Ramos (cell line): ENCODE measurements around the gene RNF225.
"Not testable (repeated sequence)": the region's sequence is repeated elsewhere in the genome, so short reads cannot be mapped to it uniquely, and the experiment has no call there.

Experiments used
- in situ Hi-C: fragments of 300-500 bp; cut with MboI; formaldehyde crosslinking; loops from one replicate; pipeline ENCODE4 v1.14.3; 2022; ENCODE audit warnings: low sequenced_read_pairs; ENCODE audit not compliant: unreplicated experiment

RNF225 gene

DNA sequence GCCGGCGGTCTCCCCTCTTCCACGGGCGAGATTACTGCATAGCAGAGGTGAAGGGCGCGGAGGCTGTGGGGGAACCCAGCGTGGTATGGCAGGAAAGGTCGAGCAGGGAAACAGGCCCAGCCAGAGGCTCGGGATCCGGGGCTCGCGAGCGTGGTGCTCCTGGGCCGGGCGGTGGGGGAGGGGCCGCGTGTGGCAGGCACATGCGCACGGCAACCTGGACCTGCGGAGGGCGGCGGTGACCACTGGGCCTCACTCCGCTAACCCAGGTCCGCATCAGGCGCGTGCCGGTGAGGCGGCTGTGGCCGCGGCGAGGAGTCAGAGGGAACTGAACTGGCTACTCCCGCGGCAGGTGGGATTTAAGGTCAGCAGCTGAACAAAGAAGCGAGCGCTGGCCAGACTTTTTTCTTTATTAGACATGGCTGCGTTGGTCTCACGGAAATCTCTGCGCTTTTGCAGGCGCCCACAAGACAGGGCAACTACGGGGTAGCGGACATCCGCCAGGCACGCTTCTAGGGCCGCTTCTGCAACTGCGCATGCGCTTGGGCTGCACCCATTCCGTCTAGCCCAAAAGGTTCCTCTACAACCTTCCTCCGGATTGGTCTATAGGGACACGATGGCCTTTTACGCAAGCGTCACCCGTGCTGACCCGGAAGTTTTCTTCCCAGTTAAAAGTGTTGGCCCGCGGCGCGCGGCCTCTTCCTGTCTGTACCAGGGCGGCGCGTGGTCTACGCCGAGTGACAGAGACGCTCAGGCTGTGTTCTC, 8.7 kb upstream of the RNF225 start, which contains the start of gene RPS5:
RPS5 (plus strand) TSS at position 694 of the 762 bp plus-strand sequence. CDS start 869 bp downstream, outside the sequence.
- in situ Hi-C loops = no loop called here

DNA sequence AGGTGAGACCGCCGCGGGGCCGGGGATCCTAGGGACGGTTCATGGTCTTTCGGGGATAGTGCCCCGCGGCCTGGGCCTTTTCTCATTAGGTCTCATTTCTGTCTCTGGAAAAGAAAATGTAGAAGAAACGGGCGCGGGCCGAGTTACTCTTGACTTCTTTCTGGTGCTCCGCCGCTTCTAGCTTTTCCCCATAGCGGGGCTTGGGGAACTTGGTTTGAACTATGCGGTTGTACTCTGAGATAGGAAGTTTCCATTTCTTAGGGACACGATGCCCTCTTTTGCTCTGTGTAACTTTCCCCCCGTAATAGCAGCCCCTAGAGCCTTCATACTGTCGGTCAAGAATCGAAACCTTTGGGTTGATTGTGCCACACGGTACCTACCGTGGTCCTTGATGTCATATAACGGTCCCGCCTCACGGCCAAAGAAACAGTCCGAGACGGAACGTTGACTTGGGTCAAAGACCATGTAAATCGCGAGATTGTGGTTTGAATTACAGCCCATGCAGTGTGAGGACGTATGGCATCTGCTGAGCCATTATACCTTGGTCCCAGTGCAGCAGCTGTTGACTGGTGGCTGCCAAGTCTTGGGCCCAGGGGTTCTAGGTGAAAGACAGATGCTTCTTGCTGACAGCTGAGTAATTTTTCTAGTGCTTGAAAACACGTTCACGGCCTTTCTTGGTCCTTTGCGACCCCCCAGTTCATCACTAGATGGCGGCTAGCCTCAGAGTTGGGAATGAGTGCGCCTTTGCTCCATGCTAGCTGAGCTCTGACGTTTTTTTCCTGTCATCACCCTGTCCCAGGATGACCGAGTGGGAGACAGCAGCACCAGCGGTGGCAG, 7.9 kb upstream of the RNF225 start:
- in situ Hi-C loops = no loop called here

DNA sequence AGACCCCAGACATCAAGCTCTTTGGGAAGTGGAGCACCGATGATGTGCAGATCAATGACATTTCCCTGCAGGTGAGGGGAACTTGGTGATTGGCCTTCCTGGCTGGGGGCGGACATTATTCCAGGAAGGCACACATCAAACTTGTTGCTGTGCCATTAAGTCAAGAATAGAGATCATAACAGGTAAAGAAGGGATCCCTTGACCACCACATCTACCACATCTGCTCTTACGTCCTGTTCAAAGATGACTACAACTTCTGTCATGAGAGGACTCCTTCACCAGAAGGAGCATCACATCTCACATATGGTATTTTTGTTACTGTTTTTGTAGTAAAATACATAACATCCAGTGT, 7.3 kb upstream of the RNF225 start:
- in situ Hi-C loops = no loop called here

DNA sequence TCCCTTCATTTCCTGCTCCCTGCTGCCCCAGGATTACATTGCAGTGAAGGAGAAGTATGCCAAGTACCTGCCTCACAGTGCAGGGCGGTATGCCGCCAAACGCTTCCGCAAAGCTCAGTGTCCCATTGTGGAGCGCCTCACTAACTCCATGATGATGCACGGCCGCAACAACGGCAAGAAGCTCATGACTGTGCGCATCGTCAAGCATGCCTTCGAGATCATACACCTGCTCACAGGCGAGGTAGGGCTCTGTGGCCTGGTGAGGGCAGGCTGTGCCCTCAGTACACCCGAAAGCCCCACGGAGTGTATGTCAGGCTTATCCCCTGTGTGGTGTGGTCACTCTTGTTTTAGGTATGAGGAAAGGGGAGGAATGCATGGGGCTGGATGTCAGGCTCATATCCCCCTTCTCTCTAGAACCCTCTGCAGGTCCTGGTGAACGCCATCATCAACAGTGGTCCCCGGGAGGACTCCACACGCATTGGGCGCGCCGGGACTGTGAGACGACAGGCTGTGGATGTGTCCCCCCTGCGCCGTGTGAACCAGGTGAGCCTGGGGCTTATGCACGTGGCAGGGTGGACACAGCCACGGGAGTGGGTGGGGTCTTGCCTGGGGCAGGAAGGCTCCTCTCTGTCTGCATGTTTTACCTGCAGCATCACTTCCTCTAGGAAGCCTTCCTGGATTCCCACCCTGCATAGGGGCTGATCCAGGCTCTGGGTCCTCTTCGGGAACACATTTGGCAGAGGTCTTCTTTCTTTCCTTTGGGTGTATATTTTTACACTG, 2.3 kb upstream of the RNF225 start:
- in situ Hi-C loops = no loop called here

DNA sequence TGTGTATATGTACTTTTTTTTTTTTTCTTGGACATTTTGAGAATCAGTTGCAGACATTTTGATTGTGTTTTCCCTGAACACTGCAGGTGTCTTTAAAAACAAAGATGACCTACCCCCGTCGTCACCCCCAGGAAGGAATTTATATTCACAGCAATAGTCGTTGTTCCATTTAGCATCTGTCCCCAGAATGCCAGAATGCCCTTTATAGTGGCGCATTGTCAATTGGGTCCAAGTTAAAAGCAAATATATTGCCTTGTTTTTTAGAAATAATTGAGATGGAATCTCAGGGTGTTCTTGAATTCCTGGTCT, 1.8 kb upstream of the RNF225 start:
- in situ Hi-C loops = no loop called here

DNA sequence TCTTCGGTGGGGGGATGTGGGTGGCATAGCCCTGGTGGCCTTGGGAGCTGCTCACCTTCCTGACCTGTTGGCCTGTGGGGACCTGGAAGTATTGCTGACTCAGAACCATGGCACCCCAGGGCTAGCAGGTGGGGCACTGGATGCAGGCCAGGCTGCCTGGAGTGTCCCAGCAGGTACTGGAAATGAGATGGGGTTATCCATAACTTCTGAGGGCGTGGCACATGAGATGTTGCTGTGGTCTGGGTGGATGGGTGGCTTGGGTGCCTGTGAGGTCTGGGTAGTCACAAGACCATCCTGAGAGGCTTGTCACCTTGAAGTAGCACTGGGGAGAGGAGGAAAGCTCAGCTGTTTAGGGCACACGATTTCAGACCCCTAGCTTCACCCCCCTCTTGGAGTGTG, 636 bp upstream of the RNF225 start:
- in situ Hi-C loops = no loop called here

DNA sequence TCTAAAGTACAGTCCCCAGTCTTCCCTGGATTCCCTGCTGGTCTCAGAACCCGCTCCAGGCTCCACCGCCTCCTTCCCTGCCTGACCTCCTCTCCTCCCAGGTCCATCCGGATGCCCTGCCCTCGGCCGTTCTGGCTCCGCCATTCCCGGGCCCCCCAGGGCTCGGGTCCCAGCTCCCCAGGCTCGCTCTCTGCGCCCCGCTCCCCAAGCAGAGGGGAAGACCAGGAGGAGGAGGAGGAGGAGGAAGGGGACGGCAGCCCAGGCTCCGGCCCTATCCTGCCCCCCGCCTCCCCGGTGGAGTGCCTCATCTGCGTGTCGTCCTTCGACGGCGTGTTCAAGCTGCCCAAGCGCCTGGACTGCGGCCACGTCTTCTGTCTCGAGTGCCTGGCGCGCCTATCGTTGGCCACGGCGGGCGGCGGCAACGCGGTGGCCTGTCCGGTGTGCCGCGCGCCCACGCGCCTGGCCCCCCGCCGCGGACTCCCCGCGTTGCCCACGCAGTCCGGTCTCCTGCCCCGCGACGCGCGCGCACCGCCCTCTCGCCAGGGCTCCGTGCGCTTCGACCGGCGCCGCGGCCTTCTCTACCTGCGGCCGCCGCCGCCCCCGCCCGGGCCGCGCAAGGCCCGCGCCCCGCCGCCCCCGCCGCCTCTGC, 647 bp downstream of the RNF225 start:
- in situ Hi-C loops = no loop called here

DNA sequence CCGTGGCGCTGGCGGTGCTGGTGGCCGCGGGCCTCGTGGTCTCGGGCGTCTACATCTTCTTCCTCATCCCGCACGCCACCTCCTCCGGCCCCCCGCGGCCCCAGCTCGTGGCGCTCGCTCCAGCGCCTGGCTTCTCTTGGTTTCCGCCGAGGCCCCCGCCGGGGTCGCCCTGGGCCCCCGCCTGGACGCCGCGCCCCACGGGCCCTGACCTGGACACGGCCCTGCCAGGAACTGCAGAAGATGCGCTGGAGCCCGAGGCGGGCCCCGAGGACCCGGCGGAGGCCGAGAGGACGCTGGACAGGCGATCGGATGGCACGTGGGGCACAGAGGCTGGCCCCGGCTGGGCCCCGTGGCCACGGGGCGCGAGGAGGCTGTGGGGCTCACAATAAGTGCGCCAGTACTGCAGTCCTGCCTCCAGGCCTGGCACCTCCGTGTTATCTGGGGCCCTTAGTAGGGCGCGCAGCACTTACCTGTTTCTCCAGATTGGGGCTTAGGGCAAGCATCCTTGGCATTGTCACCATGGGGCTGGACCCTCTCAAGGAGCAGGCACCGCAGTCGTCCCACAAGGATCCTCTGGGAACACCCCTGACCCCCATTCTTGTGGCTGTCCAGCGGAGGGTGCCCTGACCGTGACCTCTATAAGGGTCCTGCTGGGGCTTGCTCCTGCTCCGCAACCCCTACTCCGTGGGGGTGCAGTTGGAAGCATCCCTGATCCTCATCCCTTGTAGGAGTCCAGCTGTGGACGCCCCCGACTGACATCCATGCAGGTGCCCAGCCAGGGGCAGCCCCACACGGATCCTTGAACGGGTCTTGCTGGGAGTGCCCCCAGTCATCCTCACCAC, 1.5 kb downstream of the RNF225 start:
- in situ Hi-C loops = no loop called here

DNA sequence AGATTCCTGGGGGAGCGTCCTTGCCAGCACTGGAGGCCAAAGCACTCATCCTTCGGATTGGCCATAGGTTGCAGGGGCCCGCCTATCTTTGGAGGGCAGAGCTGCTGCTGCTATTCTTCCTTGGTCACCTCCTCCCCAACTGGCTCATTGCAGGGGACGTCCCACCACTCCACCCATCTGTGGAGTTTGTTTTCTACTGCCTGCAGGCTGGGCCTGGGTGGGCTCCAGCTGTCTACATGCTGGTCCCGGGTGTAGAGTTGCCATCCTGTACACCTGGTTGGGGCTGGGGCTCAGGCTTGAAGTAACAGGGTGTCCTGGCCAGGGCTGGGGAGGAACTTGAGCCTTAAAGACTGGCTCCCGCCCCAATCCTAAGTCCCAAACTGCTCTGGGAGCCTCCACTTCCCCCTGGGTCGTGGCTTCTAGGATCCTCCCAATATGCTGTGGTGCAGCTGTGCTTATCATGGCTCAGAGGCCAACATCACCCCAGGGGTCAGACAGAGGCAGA, 2.1 kb downstream of the RNF225 start:
- in situ Hi-C loops = no loop called here

DNA sequence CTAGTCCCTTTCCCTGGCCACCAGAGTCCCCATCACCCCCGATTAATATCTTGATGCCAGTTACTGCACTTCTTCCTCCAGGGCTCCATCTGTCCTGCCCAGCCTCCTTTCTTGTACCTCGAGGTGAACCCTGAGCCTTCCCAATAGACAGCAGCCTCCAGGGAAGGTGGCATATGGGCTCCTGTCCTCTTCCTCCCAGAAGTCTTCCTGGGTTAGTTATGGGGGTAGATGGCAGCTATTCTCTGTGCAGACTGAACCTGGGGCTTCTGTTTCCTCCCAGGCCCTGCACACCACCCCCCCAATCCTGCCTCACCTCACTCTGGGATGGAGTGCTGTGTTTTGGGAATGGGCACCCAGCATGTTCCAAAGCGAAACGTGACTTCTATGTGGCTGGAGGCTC, 2.6 kb downstream of the RNF225 start:
- in situ Hi-C loops = no loop called here

DNA sequence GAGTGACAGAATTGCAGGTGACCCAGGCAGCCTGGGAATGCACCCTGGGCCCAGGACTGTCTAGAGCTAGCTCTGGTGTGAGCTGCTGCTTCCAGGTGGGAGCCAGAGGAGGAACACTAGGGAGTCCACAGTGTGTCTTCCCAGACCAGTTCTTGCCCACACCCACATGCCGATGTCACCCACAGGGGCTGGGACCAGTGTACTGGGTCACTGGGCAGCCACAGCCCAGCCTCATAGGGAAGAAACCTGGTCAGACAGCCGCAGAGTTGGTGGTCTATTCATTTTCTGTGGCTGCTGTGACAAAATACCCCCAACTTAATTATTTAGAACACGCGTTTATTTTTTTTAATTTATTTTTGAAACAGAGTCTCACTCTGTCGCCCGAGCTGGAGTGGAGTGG, 3.1 kb downstream of the RNF225 start:
- in situ Hi-C loops = no loop called here

DNA sequence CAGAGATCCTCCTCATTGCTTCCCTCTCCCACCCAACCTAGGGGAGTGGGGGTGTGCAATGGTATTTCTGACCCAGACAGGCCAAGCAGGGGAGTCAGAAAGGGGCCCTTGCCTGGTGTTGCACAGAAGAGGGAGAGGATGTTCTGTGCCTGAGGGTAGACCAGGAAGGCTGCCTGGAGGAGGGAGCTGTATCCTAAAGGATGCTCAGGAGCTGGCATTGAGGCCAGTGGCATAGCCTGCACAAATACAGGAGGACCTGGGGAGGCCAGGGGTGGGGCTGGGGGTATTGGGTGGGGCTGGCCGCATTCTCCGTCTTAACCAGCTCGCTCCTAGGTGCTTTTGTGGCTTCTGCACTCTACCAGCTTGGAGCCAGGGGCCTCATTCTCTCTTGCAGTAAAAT, 4.4 kb downstream of the RNF225 start:
- in situ Hi-C loops = no loop called here

DNA sequence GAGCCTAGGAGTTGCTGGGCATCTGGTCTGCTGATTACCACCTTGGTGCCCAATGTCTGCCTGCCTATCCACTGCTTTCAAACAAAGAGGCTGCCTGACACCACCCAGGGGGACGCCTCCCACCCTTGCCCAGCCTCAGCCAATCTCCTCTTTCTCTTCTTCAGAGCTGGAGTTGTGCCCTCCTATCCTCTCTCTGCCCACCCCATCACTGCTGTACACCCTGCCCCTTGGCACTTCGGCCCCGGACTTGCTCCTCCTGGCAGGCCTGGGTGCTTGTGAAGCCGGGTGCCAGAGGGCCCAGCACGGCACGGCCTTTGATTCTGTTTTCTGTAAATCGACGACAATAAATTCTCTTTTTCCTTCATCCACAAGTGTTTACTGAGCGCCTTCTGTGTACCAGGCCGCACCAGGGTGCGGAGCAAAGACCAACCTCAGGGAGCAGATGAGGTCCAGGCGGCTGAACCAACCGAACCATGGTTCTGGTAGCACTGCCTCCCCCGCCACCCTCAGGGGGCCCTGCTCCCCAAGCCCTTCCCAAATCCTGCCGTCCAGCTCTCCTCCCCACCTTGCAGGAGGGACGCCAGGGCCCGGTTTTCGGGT, 5.0 kb downstream of the RNF225 start:
- in situ Hi-C loops = no loop called here

DNA sequence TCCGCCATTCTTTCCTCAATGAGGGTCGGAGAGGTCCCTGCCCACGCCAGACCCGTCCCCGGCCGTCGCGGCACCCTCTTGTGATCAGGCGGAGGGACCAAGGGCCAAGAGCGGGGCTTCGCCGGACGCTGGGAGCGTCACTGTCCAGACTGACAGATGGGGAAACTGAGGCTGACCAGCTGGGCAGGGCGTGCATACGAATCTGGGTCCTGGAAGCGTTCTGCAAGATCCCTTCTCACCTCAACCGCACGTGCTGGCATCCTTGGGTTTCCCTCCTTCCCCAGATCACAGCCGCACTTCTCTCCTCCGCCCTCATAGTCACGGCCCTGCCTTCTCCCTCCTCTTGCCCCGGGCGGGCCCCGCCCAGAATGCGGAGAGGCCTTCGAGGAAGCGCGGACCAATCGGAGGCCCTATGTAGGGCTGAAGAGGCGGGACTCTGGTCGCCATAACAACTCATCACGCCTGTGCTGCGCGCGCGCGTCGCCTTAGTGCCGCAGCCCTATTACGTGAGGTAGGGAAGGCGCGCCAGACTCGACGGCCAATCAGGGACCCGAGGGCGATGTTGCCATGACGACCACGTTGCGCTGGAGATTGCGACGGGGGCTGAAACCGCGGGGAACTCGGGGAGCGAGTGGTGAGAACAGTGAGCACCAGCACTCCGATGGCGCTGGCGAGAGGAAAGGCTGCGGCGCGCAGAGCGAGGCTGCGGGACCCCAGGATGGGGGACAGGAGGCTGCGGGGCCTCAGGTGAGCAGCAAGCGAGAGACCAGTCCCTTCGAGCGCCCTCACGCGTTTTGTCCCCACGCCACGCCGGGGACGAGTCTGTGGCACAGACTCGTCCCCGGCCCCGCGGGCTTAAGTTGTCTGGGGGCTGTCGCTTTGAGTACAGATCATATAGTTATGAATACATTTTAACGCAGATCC, 5.7 kb downstream of the RNF225 start:
- in situ Hi-C loops = no loop called here

DNA sequence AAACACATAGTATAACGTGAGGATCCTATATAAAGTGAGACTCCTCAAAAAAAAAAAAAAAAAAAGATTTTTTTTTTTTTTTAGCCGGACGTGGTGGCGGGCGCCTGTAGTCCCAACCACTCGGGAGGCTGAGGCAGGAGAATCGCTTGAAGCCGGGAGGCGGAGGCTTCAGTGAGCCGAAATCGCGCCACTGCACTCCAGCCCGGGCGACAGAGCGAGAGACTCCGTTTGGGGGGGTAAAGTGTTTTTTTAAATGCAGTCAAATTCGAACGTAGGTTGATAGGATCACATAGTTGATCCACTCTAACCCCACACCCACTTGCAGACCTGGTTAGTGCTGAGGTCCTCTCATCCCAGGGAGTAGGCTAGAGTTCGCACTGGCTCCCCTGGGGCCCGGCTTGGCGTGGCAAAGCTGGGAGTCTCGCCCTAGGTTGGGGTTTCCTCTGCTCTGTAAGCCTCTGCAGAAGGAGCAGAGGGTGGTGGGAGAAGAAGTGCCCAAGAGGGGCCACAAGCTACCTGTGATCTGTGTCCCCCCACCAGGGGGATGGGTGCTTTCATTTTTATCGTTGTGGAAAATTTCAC, 6.5 kb downstream of the RNF225 start:
- in situ Hi-C loops = no loop called here

DNA sequence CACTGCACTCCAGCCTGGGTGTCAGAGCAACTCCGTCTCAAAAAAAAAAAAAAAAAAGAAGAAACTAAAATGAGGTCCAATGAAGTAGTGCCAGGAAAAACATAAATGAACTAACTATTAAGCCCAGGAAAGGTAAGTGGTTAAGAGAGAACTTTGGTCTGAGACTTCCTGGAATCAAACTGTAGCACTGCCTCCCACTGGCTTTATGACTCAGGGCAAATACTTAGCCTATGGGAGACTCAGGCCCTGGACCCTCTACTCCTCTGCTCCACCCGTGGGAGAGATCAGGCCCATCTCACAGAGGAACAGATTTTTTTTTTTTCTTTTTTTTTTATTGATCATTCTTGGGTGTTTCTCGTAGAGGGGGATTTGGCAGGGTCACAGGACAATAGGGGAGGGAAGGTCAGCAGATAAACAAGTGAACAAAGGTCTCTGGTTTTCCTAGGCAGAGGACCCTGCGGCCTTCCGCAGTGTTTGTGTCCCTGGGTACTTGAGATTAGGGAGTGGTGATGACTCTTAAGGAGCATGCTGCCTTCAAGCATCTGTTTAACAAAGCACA, 8.5 kb downstream of the RNF225 start:
- in situ Hi-C loops = not testable (repeated sequence)

DNA sequence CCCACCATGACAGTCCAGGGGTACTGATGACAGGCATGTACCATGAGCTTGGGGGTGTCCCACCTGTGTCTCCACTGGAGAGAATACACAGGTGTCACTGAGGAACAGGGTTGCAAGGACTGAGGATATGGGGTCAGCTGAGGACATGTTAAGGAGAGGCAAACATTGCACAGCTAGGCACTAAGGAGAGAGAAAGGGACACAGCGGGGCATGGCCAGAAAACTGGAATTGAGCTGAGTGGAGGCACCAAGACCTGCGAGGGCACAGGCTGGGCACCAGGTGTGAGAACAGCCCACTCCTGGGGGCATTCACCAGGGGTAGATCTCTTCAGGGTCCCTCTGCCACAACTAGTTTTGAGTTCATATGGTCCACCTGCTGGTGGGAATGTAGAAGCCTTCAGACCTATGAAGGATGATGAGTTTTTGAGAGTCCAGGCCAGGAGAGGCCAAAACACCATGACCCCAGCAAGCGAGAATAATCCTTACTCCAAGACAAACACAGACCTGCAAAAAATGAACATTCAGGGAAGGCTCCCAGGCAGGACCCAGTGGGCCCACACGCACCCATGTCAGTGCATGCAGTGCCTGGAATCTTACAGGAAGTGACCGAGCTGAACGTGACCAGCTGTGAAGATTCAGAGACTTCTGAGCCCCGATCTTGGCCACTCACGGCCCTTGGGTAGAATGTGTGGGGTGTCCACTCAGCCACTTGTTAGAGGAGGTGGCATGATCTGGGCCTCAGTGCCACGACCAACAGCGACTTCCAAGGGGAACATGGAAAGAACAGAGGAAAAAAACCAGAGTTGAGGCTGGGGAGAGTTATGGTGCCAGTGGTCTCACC, 11.6 kb downstream of the RNF225 start:
- in situ Hi-C loops = no loop called here
